NOMO-1 (cell line): ENCODE results near the gene NEK2.
A peak's percentile ranks its signal among the peaks of the same experiment; 100 is the strongest.
"Not testable (repeated sequence)": the region's sequence is repeated elsewhere in the genome, so short reads cannot be mapped to it uniquely, and the experiment has no call there.

Experiments used
- DNase-seq, 2 experiments: peaks; one replicate each; lab custom pipeline; 2025; ENCODE audit not compliant: unreplicated experiment in 2 of 2; lab: John Stamatoyannopoulos, UW

Gene NEK2

DNA sequence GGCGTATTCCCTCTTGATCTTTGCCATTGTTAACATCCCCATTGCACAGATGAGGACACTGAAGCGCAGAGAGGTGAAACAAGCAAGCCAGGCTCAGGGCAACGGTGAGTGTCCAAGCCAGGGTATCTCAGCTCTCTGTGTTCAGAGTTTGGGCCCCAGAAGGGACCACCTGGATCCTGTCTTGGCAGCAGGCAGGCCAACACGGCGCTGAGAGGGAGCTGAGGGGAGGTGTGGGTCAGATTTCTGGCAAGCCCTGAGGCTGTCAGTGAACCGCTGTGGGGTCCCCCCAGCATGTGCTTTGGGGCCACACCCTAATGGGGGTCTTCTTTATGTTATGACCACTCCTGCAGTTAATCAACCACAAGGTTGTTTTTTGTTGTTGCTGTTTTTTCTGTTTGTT lies 23.1 kb downstream of the NEK2 start:
- DNase-seq, result no peak

DNA sequence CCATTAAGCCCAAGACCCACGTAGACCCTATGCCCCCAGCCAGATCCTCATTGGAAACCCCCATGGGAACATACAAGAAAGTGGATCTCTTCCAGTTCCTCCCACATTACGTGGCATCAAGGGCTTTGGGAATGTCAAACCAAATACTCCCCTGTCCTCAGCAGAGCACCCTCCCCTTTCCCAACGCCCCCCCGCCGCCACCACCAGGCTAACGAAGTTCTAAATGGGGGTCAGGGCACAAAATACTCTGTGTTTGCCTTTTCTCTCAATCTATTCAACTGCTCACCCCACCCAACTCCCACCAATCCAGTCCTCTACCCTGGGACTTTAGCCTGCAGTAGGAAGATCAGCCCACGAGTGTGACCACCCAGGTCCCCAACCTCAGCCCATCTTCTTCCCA lies 24.5 kb downstream of the NEK2 start:
- DNase-seq, result no peak

DNA sequence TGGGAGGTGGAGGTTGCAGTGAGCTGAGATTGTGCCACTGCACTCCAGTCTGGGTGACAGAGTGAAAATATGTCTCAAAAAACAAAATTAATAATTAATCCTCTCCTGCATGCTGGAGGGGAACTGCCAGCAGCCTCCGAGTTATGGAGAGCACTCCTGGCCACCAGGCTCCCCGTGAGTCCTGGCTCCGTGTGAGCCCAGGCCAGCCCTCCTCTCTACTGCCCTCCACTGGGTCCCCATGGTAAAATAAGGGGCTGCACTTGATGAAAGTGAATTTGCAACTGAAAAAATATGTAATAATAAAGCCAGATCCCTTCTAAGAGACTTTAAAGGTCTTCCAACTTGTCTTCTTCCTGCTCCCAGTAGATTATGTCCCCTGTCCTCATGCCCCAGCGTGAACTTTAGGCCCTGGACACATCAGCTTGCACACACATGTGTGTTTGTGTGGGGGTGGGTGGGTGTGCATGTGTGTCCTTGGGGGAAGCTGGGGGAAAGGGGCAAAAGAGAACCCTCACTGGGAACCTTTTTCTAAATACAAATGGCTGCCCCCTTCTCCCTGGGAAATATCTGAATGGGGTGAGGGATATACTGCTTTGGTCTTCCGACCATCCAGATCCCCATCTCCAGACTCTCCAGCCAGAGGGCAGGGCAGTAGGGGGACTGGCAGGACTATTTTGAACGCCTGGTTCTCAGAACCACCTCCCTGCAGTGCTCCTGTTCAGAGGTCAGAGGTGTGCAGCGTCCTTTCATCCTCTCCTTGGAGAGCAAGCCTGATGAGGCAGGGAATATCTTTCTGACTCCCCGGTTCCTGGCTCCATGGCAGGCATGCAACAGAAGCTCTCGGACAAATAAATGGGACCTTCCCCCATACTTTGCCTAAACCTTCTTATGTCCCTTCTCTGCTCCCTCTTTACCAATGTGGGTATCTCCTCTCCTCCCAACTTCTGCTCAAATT lies 26.2 kb downstream of the NEK2 start:
- peak; percentile 43 to 52 for DNase-seq

DNA sequence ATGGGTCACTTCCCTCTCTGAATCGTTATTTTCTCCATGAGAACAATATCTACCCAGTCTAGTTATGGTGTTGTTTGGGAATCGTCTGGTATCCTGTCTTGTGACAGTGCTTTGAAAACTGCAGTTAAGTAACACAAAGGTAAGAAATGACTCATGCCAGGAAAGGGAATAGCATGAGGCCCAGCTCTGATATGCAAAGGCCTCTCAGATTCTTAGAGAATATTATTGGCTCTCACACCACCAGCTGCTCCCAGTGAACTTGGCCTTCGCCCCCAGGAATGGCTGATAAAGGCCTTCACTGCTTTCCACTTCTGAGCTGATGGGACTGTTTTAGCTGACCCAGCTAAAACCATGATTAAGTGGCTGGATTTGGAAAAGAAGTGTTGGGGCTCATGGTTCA lies 27.1 kb downstream of the NEK2 start:
- no peak for DNase-seq

DNA sequence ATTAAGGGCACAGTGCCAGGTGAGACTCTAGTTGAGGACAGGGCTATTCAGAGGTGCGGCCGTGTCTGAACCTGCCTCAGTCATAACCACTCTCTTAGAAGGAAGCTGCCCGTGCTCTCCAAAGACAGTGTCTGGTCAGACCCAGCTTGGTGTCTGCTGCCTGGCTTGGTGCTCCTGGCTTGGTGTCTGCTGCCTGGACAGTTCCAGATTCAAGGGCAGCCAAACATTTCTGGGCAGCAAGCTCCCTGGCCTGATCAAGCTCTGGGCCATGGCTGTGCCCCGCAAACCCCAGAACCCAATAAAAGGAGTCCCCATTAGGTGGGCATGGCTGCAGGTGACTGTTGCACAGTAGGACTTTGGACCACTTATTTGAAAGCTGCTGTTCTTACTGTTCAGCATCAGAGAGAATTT lies 27.7 kb downstream of the NEK2 start:
- no peak for DNase-seq

DNA sequence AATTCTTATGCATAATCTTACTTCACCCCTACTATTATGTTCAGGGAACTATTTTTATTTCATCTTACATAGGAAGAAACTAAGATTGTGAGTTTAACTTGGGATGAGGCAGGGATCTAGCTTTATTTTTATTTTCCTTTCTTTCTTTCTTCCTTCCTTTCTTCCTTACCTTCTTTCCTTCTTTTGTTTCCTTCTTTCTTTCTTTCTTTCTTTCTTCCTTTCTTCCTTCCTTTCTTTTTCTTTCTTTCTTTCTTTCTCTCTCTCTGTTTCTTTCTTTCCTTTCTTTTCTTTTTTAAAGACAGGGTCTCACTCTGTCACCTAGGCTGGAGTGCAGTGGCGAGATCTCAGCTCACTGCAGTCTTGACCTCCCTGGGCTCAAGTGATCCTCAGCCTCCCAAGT lies 28.9 kb downstream of the NEK2 start:
- DNase-seq, result no peak

DNA sequence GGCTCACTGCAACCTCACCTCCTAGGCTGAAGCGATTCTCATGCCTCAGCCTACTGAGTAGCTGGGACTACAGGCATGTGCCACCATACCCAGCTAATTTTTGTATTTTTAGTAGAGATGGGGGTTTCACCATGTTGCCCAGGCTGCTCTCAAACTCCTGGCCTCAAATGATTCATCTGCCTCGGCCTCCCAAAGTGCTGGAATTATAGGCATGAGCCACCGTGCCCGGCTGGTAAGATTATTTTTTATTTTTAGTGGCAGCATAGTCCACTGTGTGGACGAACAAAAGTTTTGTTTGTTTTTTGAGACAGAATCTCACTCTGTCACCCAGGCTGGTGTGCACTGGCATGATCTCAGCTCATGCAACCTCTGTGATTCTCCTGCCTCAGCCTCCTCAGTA lies 29.8 kb downstream of the NEK2 start:
- DNase-seq, result not testable (repeated sequence)

DNA sequence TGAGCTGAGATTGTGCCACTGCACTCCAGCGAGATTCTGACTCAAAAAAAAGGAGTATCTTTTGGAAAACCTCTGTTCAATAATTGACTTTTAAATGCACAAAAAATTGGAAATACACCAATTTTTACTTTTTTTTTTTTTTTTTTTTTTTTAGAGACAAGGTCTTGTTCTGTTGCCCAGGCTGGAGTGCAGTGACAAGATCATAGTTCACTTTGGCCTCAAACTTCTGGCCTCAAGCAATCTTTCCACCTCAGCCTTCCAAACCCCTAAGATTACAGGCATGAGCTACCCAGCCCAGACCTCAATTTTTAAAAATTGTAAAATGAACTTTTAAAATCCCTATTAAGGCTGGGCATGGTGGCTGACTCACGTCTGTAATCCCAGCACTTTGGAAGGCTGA lies 30.8 kb downstream of the NEK2 start:
- DNase-seq, result no peak

DNA sequence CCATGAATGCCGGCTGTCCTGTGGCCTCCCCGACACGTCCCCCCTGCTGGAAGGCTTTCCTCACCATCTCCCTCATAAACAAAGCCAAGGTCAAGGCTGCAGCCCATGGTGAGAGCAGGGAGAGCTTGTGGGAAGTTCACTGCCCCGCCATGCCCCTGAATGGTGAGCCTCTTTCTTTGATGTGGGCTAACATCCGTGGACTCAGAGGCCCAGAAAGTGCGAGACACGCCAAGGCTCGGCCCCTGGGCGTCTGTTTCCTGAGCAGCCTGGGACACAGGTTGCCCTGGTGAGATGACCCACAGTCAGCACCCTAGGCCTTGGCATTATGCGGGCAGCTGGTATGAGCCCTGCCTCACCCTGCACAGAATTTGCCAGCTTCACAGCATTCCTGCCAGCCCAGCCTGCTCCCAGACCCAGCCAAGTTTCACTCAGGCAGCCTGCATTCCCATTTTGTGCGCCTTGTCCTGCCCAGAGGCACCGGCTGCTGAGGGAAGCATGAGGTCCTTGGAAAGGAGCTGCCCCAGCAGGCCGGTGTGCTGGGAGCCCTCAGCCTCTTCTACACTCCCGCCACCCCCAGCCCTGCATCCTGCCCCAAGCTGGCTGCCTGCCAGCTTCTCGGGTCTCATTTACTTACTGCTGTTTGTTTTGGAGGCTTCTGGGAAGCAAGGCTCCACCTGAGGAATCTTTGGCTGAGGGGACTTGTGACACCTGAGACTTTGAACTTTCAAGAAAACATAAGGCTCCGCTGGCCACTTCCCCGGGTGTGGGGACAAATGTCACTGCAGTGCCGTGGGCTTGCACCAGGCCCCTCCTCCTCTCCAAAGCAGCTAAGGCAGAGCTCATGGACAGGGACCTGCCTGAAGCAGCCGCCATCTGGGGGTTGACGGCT lies 31.9 kb downstream of the NEK2 start:
- no peak for DNase-seq

DNA sequence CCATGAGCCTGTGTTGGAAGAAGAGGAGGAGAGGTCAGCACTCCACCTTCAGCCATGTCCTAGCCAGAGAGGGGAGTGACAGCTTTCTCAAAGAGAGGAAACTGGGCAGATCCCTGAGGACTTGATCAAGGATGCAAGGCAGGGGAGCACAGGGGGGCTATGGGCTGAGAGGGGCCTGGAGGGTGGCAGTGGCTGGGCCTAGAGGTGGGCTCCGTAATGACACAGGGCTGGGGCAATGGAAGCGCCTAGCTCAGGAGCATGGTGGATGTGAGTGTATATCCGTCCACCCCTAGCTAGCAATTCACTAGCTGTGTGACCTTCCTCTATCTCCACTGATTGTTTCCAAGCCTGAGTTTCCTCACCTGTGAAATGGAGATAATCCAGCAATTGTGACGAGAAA lies 32.6 kb downstream of the NEK2 start:
- no peak for DNase-seq

DNA sequence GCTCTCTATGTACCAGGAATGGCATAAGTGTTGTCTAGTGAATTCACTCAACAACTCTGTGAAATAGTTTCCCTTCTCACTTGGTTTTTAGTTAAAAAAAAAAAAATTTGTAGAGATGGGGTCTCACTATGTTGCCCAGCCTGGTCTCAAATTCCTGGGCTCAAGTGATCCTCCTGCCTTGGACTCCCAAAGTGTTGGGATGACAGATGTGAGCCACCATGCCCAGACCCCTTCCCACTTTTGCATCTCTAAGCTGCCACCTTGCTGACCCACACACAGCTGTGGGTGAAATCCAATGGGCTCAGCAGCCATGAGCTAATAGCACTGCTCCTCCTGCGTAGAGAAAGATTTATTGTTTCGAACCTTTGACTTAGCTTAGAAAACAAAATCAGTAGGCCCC lies 33.5 kb downstream of the NEK2 start:
- no peak for DNase-seq

DNA sequence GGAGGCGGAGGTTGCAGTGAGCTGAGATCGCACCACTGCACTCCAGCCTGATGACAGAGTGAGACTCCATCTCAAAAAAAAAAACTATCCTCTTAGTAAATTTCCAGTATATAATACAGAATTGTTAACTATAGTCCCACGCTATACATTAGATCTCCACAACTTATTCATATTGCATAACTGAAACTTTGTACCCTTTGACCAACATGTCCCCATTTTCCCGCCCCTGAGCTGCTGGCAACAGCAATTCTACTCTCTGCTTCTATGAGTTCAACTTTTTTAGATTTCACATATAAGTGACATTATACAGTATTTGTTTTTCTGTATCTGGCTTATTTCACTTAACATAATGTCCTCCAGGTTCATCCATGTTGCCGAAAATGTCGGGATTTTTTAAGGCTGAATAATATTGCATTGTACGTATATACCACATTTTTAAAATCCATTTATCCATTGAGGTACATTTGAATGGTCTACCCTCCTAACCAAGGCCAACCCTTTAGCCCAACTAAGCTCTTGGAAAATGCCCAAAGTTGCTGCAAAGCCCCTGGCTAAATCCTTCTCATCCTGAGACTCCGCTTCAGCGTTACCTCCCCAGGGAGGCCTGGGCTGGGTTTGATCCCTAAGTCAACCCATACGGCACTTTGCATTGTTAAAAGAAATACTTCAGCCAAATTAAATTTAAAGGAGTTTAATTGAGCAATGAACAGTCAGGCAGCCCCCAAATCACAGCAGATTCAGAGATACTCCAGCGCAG lies 34.2 kb downstream of the NEK2 start:
- no peak for DNase-seq

DNA sequence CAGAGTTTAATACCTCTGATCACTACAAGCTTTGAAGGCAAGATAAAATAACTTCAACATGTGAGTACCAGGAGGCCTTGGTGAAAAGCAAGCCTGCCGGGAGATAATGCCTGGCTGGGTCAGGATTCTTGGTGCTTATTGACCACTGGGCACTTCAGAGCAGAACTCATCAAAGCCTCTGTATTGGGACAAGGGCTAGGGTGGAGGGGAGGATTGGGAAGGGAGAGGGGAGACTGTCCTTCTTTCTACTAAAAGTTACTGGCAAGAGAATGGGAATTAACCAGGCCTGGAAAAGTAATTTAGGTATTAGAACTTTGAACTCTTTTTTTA lies 35.2 kb downstream of the NEK2 start:
- DNase-seq, result no peak

DNA sequence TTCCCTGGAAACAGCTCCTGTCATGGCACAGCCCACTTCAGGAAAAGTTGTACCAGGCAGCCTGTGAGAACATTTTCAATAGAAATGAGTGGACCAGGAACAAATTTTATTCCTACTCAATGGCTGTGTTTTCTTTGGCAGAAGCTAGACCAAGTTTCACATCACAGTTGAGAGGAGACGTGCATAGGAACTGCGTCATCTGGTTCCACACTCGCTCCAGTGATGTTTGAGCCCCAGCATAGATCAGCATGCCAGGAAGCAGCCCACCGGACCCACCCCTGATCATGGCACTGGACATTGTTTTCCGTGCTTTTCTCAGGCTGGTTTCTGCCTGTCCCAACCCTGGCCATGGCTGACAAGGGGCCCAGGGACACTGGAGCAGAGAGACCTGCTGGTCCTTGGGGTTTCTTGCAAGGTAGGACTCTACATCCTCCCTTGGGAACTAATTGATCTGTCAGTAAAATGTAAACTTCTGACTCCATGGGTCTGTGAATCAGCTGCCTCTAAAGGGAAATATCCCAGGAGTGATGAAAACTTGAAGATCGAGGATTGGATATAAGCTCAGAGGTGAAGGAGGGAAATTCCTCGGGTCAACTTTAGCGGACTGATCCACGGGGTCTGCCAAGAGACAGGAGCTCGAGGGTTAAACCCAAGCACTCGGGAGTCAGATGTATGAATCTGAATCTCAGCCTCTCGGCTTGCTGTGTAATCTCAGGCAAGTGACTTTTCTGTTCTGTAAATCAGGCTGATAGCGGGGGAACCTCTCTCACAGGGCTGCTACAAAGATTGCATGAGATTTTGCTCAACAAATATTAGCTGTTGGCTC lies 35.7 kb downstream of the NEK2 start:
- no peak for DNase-seq

DNA sequence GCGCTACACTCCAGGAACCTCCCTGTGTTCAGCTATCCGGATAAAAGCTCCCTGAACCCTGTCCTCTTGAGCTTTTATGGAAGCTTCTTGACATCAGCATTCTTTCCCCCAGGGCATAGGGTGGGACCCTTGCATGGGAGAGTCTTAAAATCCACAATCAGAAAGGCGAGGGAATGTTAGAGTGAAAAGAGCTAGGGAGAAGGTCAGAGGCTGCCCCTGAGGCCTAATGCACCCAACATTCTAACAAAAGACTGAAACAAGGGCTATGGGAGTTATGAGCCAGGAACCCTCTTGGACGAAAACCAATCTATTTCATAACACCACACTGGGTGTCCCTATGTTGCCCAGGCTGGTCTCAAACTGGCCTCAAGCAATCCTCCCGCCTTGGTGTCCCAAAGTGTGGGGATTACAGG lies 36.7 kb downstream of the NEK2 start:
- DNase-seq, result no peak

DNA sequence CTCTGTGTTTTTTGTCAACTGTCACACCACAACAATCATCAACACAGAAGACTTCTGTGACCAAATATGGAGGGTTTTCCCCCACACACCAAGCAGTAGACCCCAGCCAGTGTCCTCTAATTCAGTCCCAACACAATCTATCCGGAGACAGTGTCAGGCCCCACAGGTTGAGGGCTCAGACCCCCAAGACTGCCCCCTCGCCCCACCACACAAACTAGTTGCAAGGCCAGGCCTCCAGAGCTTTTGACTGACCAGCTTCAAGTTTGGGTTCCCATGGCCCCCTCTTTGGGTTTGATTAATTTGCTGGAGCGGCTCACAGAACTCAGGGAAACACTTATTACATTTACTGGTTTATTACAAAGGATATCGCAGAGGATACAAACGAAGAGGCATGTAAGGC lies 37.2 kb downstream of the NEK2 start:
- no peak for DNase-seq

DNA sequence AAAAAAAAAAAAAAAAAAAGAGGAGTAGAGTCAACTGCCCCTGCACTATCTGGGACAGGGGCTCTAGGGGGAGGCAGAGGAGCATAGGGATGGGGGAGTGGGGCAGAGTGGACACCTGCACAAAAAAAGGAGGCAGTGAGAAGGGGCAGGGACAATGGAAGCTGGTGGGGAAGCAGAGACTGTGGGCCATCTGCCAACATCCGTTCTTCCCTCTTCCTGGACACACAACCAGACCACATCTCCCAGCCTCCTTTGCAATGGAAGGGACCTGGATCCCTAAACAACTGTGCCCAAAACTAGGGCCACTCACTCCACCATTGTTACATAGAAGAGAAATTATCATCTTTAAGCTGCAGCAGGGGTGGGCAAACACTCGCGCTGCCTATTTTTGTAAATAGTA lies 38.4 kb downstream of the NEK2 start:
- no peak for DNase-seq

DNA sequence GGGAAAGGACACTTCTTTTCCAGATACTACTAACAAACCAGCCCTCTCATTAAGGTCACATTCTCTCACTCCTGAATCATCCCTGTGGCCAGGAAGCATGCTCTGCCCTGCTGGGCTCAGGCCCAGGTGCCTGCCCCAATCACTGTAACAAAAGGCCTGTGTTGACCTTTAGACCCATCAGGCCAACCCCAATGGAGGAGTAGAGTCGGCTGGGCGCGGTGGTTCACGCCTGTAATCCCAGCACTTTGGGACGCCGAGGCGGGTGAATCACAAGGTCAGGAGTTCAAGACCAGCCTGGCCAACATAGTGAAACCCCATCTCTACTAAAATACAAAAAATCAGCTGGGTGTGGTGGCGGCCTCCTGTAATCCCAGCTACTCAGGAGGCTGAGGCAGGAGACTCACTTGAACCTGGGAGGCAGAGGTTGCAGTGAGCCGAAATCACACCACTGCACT lies 38.8 kb downstream of the NEK2 start:
- DNase-seq, result not testable (repeated sequence)

DNA sequence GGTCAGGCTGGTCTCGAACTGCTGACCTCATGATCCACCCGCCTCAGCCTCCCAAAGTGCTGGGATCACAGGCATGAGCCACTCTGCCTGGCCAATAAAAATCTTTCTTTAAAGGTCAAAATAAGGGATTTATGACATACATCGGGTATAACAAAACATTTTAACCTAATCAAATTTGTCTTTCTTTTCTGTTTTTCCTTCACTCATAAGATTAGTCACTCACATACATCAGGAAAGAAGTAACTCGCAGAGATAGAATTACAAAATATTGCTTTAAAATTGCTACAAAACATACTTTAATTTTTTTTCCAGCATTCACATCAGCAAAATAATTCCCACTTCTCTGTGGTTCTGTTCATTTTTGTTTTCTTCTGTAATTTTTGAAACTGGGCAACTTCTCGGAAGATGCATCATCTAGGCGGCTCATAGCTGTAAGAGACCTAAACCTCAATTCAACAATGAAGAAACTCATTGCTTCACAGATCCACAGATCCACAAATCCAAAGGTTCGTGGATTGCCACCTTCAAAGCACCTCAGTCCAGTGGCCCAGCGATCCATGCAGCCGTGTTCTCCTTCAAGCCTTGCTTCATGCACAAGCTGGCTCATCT lies 39.7 kb downstream of the NEK2 start:
- DNase-seq, result no peak

DNA sequence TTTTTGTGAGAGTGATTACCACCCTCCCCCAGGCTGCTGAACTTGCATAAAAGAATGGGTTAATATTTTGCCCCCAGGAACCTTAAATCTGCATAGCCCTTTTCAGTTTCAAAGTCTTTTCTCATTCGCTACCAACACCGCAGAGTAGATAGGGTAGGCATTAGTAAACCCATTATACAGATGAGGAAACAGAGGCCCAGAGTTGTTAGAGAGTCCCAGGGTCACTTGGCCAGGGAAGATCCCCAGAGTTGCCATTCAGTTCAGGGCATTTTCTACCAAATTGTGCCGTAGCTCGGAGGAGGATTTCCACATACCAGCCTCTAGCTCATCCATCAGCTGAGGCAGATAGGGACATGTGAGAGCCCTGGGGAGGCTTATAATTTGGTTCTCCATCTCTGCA lies 40.5 kb downstream of the NEK2 start:
- DNase-seq, result no peak
